ENCODE data around the gene CAPN12.
"Not testable (repeated sequence)": the region's sequence is repeated elsewhere in the genome, so short reads cannot be mapped to it uniquely, and the experiment has no call there.

Gene CAPN12

GRCh38 chr19:38744298-38744681, at the start of gene CAPN12:
CAPN12 (minus strand) TSS chr19:38744474; CDS start chr19:38744165, 309 bp downstream.
- H3K27ac ChIP-seq (ENCODE audit: low read depth, low read length), result no peak within 1 kb of the TSS
- no peaks in the 10 kb centered on the region for H3K36me3 ChIP-seq (ENCODE audit: insufficient read depth, low read length)
- H3K27me3 ChIP-seq (ENCODE audit: insufficient read depth, low read length), result no peaks in the 10 kb centered on the region
- H3K79me2 ChIP-seq (ENCODE audit: control insufficient read depth, insufficient read depth, low read length, unreplicated experiment), result no peaks in the 10 kb centered on the region
- no peaks in the 10 kb centered on the region for H3K4me1 ChIP-seq (ENCODE audit: control insufficient read depth, insufficient read depth, low read length, unreplicated experiment)
- no peak within 1 kb of the TSS for H2AFZ ChIP-seq (ENCODE audit: low read length, unreplicated experiment)
- no peak within 1 kb of the TSS for H3K4me3 ChIP-seq (ENCODE audit: low read depth, low read length)

- H2AFZ ChIP-seq (ENCODE audit: low read length, unreplicated experiment), result no peak overlapping the region
- H3K27me3 ChIP-seq (ENCODE audit: insufficient read depth, low read length), result no peaks in the 10 kb centered on the region
- H3K36me3 ChIP-seq (ENCODE audit: insufficient read depth, low read length), result no peaks in the 10 kb centered on the region
- no peaks in the 10 kb centered on the region for H3K79me2 ChIP-seq (ENCODE audit: control insufficient read depth, insufficient read depth, low read length, unreplicated experiment)
- H3K4me1 ChIP-seq (ENCODE audit: control insufficient read depth, insufficient read depth, low read length, unreplicated experiment), result peaks cover 2% of the 10 kb centered on the region
- no peak overlapping the region for H3K4me3 ChIP-seq (ENCODE audit: low read depth, low read length)
- no peak overlapping the region for H3K27ac ChIP-seq (ENCODE audit: low read depth, low read length)
Measured at GRCh38 chr19:38793671-38794070, 49.4 kb upstream of the CAPN12 start.

- Histone ChIP-seq H2AFZ (ENCODE audit: low read length, unreplicated experiment) (no peak overlapping the region), H3K27me3 (ENCODE audit: insufficient read depth, low read length) (no peaks in the 10 kb centered on the region), H3K4me1 (ENCODE audit: control insufficient read depth, insufficient read depth, low read length, unreplicated experiment) (peaks cover 2% of the 10 kb centered on the region), H3K4me3 (ENCODE audit: low read depth, low read length) (no peak overlapping the region), H3K27ac (ENCODE audit: low read depth, low read length) (no peak overlapping the region), H3K79me2 (ENCODE audit: control insufficient read depth, insufficient read depth, low read length, unreplicated experiment) (no peaks in the 10 kb centered on the region), H3K36me3 (ENCODE audit: insufficient read depth, low read length) (no peaks in the 10 kb centered on the region)
Measured at GRCh38 chr19:38793177-38793576, 48.9 kb upstream of the CAPN12 start.

- Histone ChIP-seq H3K4me3 (ENCODE audit: low read depth, low read length) (no peak overlapping the region), H3K4me1 (ENCODE audit: control insufficient read depth, insufficient read depth, low read length, unreplicated experiment) (peaks cover 2% of the 10 kb centered on the region)
Measured at GRCh38 chr19:38792250-38793111, 48.2 kb upstream of the CAPN12 start.

GRCh38 chr19:38791451-38792064, 47.3 kb upstream of the CAPN12 start:
- H3K4me3 ChIP-seq (ENCODE audit: low read depth, low read length); H3K4me1 ChIP-seq (ENCODE audit: control insufficient read depth, insufficient read depth, low read length, unreplicated experiment); H3K27ac ChIP-seq (ENCODE audit: low read depth, low read length); H2AFZ ChIP-seq (ENCODE audit: low read length, unreplicated experiment); H3K27me3 ChIP-seq (ENCODE audit: insufficient read depth, low read length); H3K36me3 ChIP-seq (ENCODE audit: insufficient read depth, low read length); H3K79me2 ChIP-seq (ENCODE audit: control insufficient read depth, insufficient read depth, low read length, unreplicated experiment): not testable (repeated sequence)

More at GRCh38 chr19:38792250-38793111, 48.2 kb upstream of the CAPN12 start:
- H3K27ac ChIP-seq (ENCODE audit: low read depth, low read length), result no peak overlapping the region
- H3K27me3 ChIP-seq (ENCODE audit: insufficient read depth, low read length), result no peaks in the 10 kb centered on the region
- no peaks in the 10 kb centered on the region for H3K36me3 ChIP-seq (ENCODE audit: insufficient read depth, low read length)
- no peak overlapping the region for H2AFZ ChIP-seq (ENCODE audit: low read length, unreplicated experiment)
- no peaks in the 10 kb centered on the region for H3K79me2 ChIP-seq (ENCODE audit: control insufficient read depth, insufficient read depth, low read length, unreplicated experiment)

- not testable (repeated sequence) for H3K79me2 ChIP-seq (ENCODE audit: control insufficient read depth, insufficient read depth, low read length, unreplicated experiment); H3K4me3 ChIP-seq (ENCODE audit: low read depth, low read length); H3K36me3 ChIP-seq (ENCODE audit: insufficient read depth, low read length); H3K27me3 ChIP-seq (ENCODE audit: insufficient read depth, low read length); H3K4me1 ChIP-seq (ENCODE audit: control insufficient read depth, insufficient read depth, low read length, unreplicated experiment); H2AFZ ChIP-seq (ENCODE audit: low read length, unreplicated experiment); H3K27ac ChIP-seq (ENCODE audit: low read depth, low read length)
Measured at GRCh38 chr19:38790507-38791403, 46.5 kb upstream of the CAPN12 start.

- H3K36me3 ChIP-seq (ENCODE audit: insufficient read depth, low read length), result no peaks in the 10 kb centered on the region
- H3K4me3 ChIP-seq (ENCODE audit: low read depth, low read length), result no peak within 1 kb of the TSS
- no peaks in the 10 kb centered on the region for H3K27me3 ChIP-seq (ENCODE audit: insufficient read depth, low read length)
- peaks cover 2% of the 10 kb centered on the region for H3K4me1 ChIP-seq (ENCODE audit: control insufficient read depth, insufficient read depth, low read length, unreplicated experiment)
- H3K79me2 ChIP-seq (ENCODE audit: control insufficient read depth, insufficient read depth, low read length, unreplicated experiment), result no peaks in the 10 kb centered on the region
- H3K27ac ChIP-seq (ENCODE audit: low read depth, low read length), result no peak within 1 kb of the TSS
- no peak within 1 kb of the TSS for H2AFZ ChIP-seq (ENCODE audit: low read length, unreplicated experiment)
Measured at GRCh38 chr19:38788478-38789243, 44.4 kb upstream of the CAPN12 start, which contains the start of gene LGALS7B. LGALS7B (plus strand) TSS chr19:38789200; CDS start chr19:38789227, 27 bp downstream.

GRCh38 chr19:38786572-38787265, 42.4 kb upstream of the CAPN12 start:
- Histone ChIP-seq H2AFZ (ENCODE audit: low read length, unreplicated experiment) (no peak overlapping the region), H3K27ac (ENCODE audit: low read depth, low read length) (no peak overlapping the region), H3K4me1 (ENCODE audit: control insufficient read depth, insufficient read depth, low read length, unreplicated experiment) (no peaks in the 10 kb centered on the region), H3K79me2 (ENCODE audit: control insufficient read depth, insufficient read depth, low read length, unreplicated experiment) (no peaks in the 10 kb centered on the region), H3K36me3 (ENCODE audit: insufficient read depth, low read length) (no peaks in the 10 kb centered on the region), H3K27me3 (ENCODE audit: insufficient read depth, low read length) (no peaks in the 10 kb centered on the region), H3K4me3 (ENCODE audit: low read depth, low read length) (no peak overlapping the region)

GRCh38 chr19:38786061-38786460, 41.8 kb upstream of the CAPN12 start:
- not testable (repeated sequence) for H3K4me3 ChIP-seq (ENCODE audit: low read depth, low read length); H3K27me3 ChIP-seq (ENCODE audit: insufficient read depth, low read length); H3K36me3 ChIP-seq (ENCODE audit: insufficient read depth, low read length); H3K79me2 ChIP-seq (ENCODE audit: control insufficient read depth, insufficient read depth, low read length, unreplicated experiment); H3K4me1 ChIP-seq (ENCODE audit: control insufficient read depth, insufficient read depth, low read length, unreplicated experiment); H2AFZ ChIP-seq (ENCODE audit: low read length, unreplicated experiment); H3K27ac ChIP-seq (ENCODE audit: low read depth, low read length)
